ENCODE measurements around the gene DNAJC3.
"Not testable (repeated sequence)": the region's sequence is repeated elsewhere in the genome, so short reads cannot be mapped to it uniquely, and the experiment has no call there.

DNAJC3 gene

GRCh38 chr13:95784161-95784899 is 107.4 kb downstream of the DNAJC3 start:
- DNase-seq = no peak

DNA sequence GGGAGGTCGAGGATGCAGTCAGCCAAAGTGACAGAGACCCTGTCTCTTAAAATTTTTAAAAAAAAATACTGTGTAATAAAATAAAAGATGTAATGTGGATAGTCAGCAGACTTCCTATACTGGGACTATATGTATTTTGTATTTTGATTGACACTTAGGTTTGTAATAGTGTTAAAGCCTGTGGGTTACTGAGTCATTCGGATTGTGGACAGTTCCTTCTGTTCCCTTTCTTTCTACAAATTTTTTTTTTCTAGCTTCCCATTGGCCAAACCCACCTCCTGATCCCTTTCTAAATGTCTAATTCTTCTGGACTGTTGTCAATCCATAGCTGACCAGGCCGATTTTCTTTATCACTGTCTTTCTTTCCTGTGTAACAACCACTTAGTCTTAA is 108.0 kb downstream of the DNAJC3 start:
- peak; percentile 25 for DNase-seq

DNA sequence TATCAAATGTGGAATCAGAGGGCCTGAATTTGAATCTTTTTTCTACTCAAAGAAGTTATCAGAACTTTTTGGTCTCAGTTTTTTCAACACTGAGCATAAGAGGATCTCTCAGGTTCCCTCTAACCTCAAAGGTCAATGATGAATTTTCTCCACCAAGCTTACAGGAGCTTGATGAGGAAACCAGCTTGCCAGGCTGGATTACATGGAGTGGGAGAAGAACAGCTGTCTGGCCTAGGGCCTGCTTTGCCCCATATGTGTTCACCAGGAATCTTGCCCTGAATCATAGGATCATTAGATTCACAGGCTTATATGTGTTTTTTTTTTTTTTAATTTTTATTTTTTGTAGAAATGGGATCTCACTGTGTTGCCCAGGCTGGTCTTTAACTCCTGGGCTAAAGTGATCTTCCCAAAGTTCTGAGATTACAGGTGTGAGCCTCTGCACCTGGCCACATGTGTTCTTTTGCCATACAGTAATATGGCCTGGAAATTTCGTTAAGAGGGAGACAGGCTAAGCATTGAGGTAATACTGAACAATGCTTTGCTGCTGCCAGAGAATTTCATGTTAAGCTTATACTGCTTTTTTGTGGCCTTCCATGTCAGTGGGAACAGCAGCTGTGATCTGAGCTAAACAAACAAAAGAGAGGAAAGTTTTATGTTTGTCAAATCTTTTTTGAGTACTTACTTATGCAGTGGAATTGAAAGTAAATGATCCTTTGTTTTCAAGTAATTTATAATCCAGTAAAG is 110.6 kb downstream of the DNAJC3 start:
- DNase-seq = no peak

DNA sequence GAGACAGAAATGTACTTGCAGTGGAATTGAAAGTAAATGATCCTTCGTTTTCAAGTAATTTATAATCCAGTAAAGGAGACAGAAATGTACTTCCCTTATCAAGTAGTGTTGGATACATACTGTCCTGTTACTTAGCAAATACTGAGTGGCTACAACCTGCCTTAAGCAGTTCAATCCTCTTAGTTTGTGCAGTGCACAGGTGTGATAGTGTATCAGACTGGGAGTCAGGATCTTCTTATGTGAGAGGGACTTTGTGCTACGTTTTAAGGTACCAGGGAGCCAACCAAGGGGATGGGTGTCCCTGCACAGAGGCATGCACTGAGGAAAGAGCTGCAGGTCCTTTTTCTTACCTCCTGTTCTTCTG is 111.1 kb downstream of the DNAJC3 start:
- no peak for DNase-seq

DNA sequence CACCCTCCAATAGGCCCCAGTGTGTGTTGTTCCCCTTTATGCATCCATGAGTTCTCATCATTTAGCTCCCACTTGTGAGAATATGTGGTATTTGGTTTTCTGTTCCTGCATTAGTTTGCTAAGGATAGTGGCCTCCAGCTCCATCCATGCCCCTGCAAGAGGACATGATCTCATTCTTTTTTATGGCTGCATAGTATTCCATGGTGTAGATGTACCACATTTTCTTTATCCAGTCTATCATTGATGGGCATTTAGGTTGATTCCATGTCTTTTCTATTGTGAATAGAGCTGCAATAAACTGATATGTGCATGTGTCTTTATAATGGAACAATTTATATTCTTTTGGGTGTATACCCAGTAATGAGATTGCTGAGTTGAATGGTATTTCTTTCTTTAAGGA is 112.4 kb downstream of the DNAJC3 start:
- DNase-seq = not testable (repeated sequence)

- no peak for DNase-seq
Observed at GRCh38 chr13:95791084-95791722, 114.3 kb downstream of the DNAJC3 start.

- no peak for DNase-seq
Observed at GRCh38 chr13:95793018-95793555, 116.1 kb downstream of the DNAJC3 start.

DNA sequence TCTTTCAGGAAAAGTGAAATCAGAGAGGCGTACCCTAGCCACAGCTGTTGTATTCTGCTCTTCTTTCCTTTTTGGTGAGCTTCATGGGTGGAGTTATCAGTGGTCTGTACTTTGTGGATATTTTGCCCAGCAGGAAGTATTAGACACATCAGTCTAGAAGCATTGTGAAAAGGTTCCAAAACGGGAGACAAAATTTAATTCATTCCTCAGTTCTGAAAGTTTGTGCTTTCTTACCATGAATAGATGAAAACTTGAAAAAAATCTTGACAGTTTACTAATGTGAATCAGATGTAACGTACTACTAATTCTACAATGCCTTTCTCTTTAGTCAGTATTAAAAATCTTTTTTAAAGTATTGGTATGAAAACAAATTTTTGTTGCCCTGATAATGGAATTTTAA is 116.8 kb downstream of the DNAJC3 start:
- no peak for DNase-seq

GRCh38 chr13:95797016-95797415 is 120.1 kb downstream of the DNAJC3 start:
- no peak for DNase-seq

- DNase-seq = no peak
Observed at GRCh38 chr13:95800436-95800835, 123.5 kb downstream of the DNAJC3 start.

DNA sequence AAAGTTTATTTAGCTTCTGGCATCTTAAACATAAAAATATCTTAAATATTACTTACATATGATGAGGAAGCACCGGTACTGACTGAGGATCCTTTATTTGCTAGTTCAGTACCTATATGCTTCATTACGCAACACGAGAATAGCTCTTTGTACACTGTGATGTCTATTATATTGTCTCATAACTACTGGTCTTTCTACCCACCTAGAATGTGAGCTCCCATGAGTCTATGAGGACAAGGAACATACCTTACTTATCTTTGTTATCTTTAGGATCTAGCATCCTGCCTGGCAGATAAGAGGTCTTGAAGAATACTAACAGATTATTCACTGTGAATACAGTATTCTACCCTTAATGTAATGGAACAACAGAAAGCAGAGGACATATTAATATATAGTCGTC is 124.9 kb downstream of the DNAJC3 start:
- DNase-seq = no peak

DNA sequence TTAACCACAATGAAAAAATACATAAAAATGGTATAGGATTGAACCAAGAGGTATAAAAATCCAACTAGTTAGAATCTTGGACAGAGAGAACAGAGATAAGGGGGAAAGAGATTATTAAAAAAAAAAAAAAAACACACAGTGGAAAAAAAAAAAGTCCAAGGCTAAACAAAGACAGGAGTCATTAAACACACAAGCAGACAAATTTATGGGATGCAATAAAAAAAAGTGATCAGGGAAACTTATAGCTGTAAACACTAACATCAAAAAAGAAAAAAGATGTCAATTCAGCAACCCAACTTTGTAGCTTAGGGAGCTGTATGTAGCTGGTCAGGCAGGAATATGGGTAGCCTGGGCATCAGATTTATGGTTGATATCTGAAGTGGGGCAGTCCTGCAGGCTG is 129.0 kb downstream of the DNAJC3 start:
- no peak for DNase-seq

DNA sequence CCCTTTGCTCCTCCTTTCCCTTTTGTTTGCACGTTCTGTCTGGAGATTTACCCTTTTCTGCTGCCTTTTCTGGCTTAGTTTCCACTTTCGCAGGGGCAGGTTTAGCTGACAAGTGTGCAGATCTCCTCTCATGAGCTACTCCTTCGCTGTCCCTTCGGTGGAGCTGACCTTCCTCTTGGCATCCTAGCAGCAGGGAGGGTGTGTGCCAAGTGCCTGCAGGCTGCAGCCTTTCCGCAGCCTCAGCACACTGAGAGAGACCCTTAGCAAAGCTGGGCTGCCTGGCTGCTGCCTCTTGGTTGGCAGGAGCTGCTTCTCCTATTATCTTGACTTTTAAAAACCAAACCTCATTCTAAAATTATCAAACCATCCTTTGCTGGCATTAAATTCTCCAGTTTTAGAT is 132.5 kb downstream of the DNAJC3 start:
- DNase-seq = no peak

GRCh38 chr13:95813139-95813538 is 136.2 kb downstream of the DNAJC3 start:
- no peak for DNase-seq

DNA sequence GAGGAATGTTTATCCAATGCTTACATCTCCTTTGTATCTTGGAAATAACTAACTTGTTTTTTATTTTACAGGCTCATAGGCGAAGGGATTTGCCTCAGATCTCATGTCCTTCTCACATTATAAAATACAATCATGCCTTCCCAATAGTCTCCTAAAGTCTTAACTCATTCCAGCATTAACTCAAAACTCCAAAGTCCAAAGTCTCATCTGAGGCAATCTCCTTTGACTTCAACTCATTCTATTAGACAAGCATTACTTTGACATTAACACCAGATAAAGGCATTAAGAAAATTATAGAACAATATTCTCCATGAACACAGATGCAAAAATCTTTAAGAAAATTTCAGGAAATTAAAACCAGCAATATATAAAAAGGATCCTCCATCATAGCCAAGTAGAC is 137.6 kb downstream of the DNAJC3 start:
- no peak for DNase-seq

DNA sequence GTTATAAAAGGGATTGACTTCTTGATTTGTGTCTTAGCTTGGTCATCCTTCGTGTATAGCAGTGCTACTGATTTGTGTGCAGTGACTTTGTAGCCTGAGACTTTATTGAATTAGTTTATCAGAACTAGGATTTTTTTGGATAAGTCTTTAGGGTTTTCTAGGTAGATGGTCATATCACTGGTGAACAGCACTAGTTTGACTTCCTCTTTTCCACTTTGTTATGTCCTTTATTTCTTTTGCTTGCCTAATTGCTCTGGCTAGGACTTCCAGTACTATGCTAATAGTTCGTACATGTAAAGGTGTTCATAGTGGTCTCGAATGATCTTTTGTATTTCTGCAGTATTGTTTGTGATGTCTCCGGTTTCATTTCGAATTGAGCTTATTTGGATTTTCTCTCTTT is 145.4 kb downstream of the DNAJC3 start:
- DNase-seq = no peak

- DNase-seq = no peak
Observed at GRCh38 chr13:95833126-95833525, 156.2 kb downstream of the DNAJC3 start.

- DNase-seq = peak; percentile 9
Observed at GRCh38 chr13:95833719-95834118, 156.8 kb downstream of the DNAJC3 start.

- DNase-seq = peak; percentile 84
Observed at GRCh38 chr13:95834134-95834765, 157.3 kb downstream of the DNAJC3 start.

- no peak for DNase-seq
Observed at GRCh38 chr13:95841894-95842293, 165.0 kb downstream of the DNAJC3 start.

DNA sequence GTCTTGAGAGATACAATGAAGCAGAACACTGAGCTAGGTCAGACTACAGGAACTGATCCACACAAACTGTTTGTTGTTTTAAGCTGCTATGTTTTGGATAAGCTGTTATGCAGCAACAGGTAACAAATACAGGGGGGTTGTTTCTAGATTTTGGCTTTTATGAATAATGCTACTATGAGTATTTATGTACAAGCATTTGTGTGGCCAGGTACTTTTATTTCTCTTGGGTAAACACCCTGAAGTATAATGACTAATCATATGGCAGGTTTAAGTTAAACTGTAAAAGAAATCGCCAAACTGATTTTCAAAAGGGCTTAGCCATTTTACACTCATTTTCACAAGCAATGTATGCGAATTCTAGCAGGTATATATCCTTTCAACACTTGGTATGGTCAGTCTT is 166.0 kb downstream of the DNAJC3 start:
- DNase-seq = no peak
